ENCODE measurements around the gene BCKDK. TPM values are rescaled to one million over a fixed set of nuclear protein-coding genes. Genes with fewer than 3 reads are reported as not detected.

Gene BCKDK
- total RNA-seq, 2 donors from 2014 or later = 52.0 to 62.3 TPM

DNA sequence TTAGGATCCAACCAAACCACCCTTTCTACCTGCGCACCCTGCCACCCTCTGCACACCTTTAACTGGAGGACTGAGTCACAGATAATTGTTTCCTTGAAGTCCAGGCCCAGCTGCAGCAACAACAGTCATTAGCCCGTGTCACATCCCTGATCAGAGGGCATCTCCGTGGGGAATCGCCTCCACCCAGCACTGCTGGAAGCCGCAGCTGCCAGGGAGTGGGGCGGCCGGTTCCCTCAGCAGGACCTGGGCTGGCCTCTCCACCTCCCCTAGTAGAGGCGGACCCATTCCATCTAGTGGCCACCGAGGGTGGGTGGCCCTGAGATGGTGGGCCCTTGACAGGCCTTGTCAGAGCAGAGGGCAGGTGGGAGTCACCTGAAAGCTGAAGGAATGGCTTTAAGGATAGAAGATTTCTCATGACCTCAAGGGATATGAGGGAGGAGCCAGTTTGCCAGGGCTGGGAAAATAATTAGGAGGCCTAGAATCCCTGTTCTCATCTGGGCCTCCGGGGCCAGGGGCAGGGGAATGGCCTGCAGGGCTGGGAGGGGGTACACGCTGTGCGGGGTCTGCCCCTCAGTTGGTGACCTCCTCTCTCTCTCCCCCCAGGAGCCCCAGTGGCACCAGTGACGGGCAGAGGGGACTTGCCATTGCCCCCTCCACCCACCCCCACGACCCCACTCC lies 25.7 kb upstream of the BCKDK start:
- H3K36me3 ChIP-seq = peaks cover 63% of the 10 kb centered on the region

GRCh38 chr16:31083081-31083480 lies 25.1 kb upstream of the BCKDK start:
- no peak for DNase-seq (ENCODE audit: low spot score)
- Histone ChIP-seq H3K4me1 (peaks cover 0 to 7% of the 10 kb centered on the region in 2 donors), H3K4me3 (no peak overlapping the region), H3K36me3 (peaks cover 57% of the 10 kb centered on the region), H3K27ac (no peak overlapping the region), H3K27me3 (no peaks in the 10 kb centered on the region), H3K9me3 (no peaks in the 10 kb centered on the region)
- no peak for TF ChIP-seq CTCF (IDR thresholded peaks at IDR 0.05)

More for the DNA sequence above, 25.7 kb upstream of the BCKDK start:
- Histone ChIP-seq H3K27me3 (no peaks in the 10 kb centered on the region), H3K4me1 (peaks cover 0 to 7% of the 10 kb centered on the region in 2 donors), H3K9me3 (no peaks in the 10 kb centered on the region), H3K27ac (no peak overlapping the region), H3K4me3 (no peak overlapping the region)
- DNase-seq (ENCODE audit: low spot score) = no peak
- TF ChIP-seq CTCF (IDR thresholded peaks at IDR 0.05) = no peak

GRCh38 chr16:31083556-31083955 lies 24.6 kb upstream of the BCKDK start:
- H3K4me3 ChIP-seq = no peak overlapping the region
- no peaks in the 10 kb centered on the region for H3K9me3 ChIP-seq
- TF ChIP-seq CTCF (IDR thresholded peaks at IDR 0.05) = no peak
- no peaks in the 10 kb centered on the region for H3K27me3 ChIP-seq
- no peak for DNase-seq (ENCODE audit: low spot score)
- H3K27ac ChIP-seq = no peak overlapping the region
- H3K36me3 ChIP-seq = peaks cover 52% of the 10 kb centered on the region
- peaks cover 0 to 7% of the 10 kb centered on the region in 2 donors for H3K4me1 ChIP-seq

DNA sequence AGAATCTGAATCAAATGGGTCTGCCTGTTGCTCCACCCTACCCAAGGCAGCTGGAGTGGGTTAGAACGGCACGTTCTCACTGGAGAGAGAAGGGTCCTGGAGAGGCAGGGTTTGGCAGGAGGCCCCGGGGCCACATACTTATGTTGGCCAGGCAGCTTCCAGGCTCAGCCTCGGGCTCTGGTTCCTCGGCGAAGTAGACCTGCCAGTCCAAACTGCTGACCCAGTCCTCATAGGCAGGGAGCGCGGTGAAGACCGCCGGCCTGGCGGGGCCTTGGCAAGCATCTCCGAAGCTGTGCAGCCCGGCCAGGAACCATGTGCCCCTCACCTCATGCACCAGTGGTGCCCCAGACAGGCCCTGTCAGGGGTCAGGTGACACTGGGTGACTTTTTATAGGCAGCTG lies 24.2 kb upstream of the BCKDK start:
- no peak for DNase-seq (ENCODE audit: low spot score)

DNA sequence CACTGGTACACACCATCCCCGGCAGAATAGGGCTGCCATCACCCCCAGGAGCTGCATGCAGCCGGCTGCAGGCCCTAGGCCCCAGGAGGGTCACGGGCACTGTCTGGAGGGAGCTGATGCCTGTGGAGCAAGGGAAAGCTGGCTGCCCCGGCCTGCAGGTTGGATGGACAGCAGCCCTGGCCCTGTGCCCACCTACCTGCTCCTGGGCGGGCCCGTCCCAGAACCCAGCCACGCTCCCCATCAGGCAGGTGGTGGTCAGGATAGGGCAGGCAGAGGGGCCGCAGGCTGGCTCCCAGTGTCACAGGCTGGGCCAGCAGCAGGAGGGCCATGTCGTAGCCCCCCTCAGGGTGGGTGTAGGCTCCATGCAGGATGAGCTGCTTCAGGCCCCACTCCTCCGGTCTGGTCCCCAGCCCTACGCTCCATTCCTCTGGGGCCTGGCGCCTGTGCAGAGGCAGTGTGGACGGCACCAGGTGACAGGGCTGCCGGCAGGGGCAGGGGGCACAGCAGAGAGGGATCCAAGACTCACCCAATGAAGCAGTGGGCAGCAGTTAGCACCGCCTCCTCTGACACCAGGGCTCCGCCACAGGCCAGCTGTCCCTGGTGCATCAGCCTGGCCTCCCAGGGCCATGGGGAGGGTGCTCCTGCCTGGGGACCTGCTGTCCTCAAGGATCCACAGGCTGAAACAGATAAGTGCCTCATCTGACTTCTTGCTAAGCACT lies 23.4 kb upstream of the BCKDK start:
- no peaks in the 10 kb centered on the region for H3K27me3 ChIP-seq
- no peak overlapping the region for H3K4me3 ChIP-seq
- H3K4me1 ChIP-seq = peaks cover 0 to 7% of the 10 kb centered on the region in 2 donors
- no peak for DNase-seq (ENCODE audit: low spot score)
- no peak overlapping the region for H3K27ac ChIP-seq
- H3K36me3 ChIP-seq = peaks cover 45% of the 10 kb centered on the region
- H3K9me3 ChIP-seq = no peaks in the 10 kb centered on the region
- no peak for TF ChIP-seq CTCF (IDR thresholded peaks at IDR 0.05)

More for the DNA sequence above, 24.2 kb upstream of the BCKDK start:
- H3K4me1 ChIP-seq = peaks cover 0 to 7% of the 10 kb centered on the region in 2 donors
- H3K4me3 ChIP-seq = no peak overlapping the region
- no peak for TF ChIP-seq CTCF (IDR thresholded peaks at IDR 0.05)
- H3K36me3 ChIP-seq = peaks cover 48% of the 10 kb centered on the region
- H3K27ac ChIP-seq = no peak overlapping the region
- H3K9me3 ChIP-seq = no peaks in the 10 kb centered on the region
- no peaks in the 10 kb centered on the region for H3K27me3 ChIP-seq
